HepG2 (cell line): ENCODE results near the gene XPOT. TPM values are rescaled to one million over a fixed set of nuclear protein-coding genes. Genes with fewer than 3 reads are reported as not detected.

Experiments
- FOXC1 ChIP-seq: sonication (generic); formaldehyde crosslinking; IDR thresholded peaks from 2 replicates; pipeline ENCODE4 v1.8.0; 2022; ENCODE audit warnings: mild to moderate bottlenecking, missing genetic modification reagents, borderline replicate concordance
- GATAD2A ChIP-seq: IDR thresholded peaks from 2 replicates; pipeline ENCODE4 v1.6.1; 2016
- HNRNPH1 ChIP-seq: fragments of 200-400 bp; formaldehyde crosslinking; optimal IDR thresholded peaks from 2 replicates; pipeline ENCODE3; 2017; ENCODE audit warnings: mild to moderate bottlenecking, low read depth, low read length
- KIAA2018 ChIP-seq: sonication (generic); formaldehyde crosslinking; IDR thresholded peaks from 2 replicates; pipeline ENCODE4 v1.5.0; 2020; ENCODE audit warnings: mild to moderate bottlenecking, missing genetic modification reagents, borderline replicate concordance
- MAZ ChIP-seq, 2 experiments: sonication (generic) in 1 of 2; formaldehyde crosslinking in 1 of 2; IDR thresholded peaks; 2 replicates each; pipeline versions ENCODE4 v1.5.0 to v1.6.1; 2012 to 2020; ENCODE audit warnings: low read depth in 2 of 2, mild to moderate bottlenecking in 2 of 2, borderline replicate concordance in 1 of 2, improper control_type of control experiment in 1 of 2, low read length in 1 of 2, missing genetic modification reagents in 1 of 2, moderate library complexity in 1 of 2
- MXD3 ChIP-seq: IDR thresholded peaks from 2 replicates; pipeline ENCODE4 v1.6.1; 2016; ENCODE audit warnings: mild to moderate bottlenecking, missing biosample characterization, missing genetic modification reagents
- PBX3 ChIP-seq: sonication (generic); formaldehyde crosslinking; IDR thresholded peaks from 2 replicates; pipeline ENCODE4 v1.8.1; 2023; ENCODE audit warnings: missing genetic modification reagents, inconsistent platforms, borderline replicate concordance
- PITX1 ChIP-seq: sonication (generic); formaldehyde crosslinking; IDR thresholded peaks from 2 replicates; pipeline ENCODE4 v1.5.1; 2020; ENCODE audit warnings: mild to moderate bottlenecking, missing genetic modification reagents
- RARG ChIP-seq: sonication (generic); formaldehyde crosslinking; IDR thresholded peaks from 2 replicates; pipeline ENCODE4 v1.4.0; 2020; ENCODE audit warnings: low read depth, mild to moderate bottlenecking, missing genetic modification reagents
- RORA ChIP-seq: sonication (generic); formaldehyde crosslinking; IDR thresholded peaks from 2 replicates; pipeline ENCODE4 v1.5.0; 2020; ENCODE audit warnings: mild to moderate bottlenecking, missing genetic modification reagents, moderate library complexity
- SCMH1 ChIP-seq: sonication (generic); formaldehyde crosslinking; IDR thresholded peaks from 2 replicates; pipeline ENCODE4 v1.9.0; 2021; ENCODE audit warnings: missing genetic modification reagents, mild to moderate bottlenecking, borderline replicate concordance
- SP2 ChIP-seq: sonication (generic); formaldehyde crosslinking; IDR thresholded peaks from 2 replicates; pipeline ENCODE4 v1.5.1; 2020; ENCODE audit warnings: mild to moderate bottlenecking, missing genetic modification reagents
- ZC3H13 ChIP-seq: sonication (generic); formaldehyde crosslinking; IDR thresholded peaks from 2 replicates; pipeline ENCODE4 v1.8.1; 2023; ENCODE audit warnings: mild to moderate bottlenecking, missing genetic modification reagents, moderate library complexity
- ZMYM4 ChIP-seq: sonication (generic); formaldehyde crosslinking; IDR thresholded peaks from 2 replicates; pipeline ENCODE4 v1.8.1; 2023; ENCODE audit warnings: mild to moderate bottlenecking, missing genetic modification reagents
- ZNF329 ChIP-seq: sonication (generic); formaldehyde crosslinking; IDR thresholded peaks from 2 replicates; pipeline ENCODE4 v1.9.0; 2021; ENCODE audit warnings: low read depth, mild to moderate bottlenecking, missing genetic modification reagents
- ZNF331 ChIP-seq: sonication (generic); formaldehyde crosslinking; IDR thresholded peaks from 2 replicates; pipeline ENCODE4 v1.4.0; 2020; ENCODE audit warnings: missing genetic modification reagents
- polyA plus RNA-seq, 8 experiments: library from polyadenylated mRNA; depleted of rRNA in 3 of 8; stranded (reverse) in 7 of 8; unstranded in 1 of 8; fragments of >200 nt; fragmentation: Illumina TruSeq in 4 of 8; extraction: Trizol in 4 of 8; gene quantifications; 2 replicates each; pipeline versions ENCODE4 v1.2.1 to v1.2.3, GENCODE V29; 2011 to 2016; ENCODE audit warnings: low read depth in 4 of 8, missing spikeins in 1 of 8, mixed read lengths in 1 of 8; ENCODE audit not compliant: insufficient read depth in 1 of 8
- total RNA-seq, 5 experiments: library from RNA; depleted of rRNA; stranded (reverse); fragments of >200 nt; fragmentation: Illumina TruSeq; extraction: Trizol; gene quantifications; 2 replicates each; pipeline ENCODE4 v1.2.3, GENCODE V29; 2016; ENCODE audit warnings: low read depth in 1 of 5

Gene XPOT
- total and polyA plus RNA-seq, 2 of the 13 experiments (the other 11 are each of a cell fraction or from before 2014, with no cell fraction given) = 93.8 to 102 TPM

GRCh38 chr12:64451687-64452558 is 47.7 kb downstream of the XPOT start, which contains the start of gene TBK1 (continued):
- TF ChIP-seq FOXC1 (CRISPR knock-in tag) = peak; percentile 55; the same call in 1 of the 2 replicates
- TF ChIP-seq SCMH1 (CRISPR knock-in tag) = no peak
- peak; percentile 85 for TF ChIP-seq ZMYM4 (CRISPR knock-in tag)
- TF ChIP-seq ZC3H13 (CRISPR knock-in tag) = peak; percentile 67; the same call in 1 of the 2 replicates
- peak; percentile 65 for TF ChIP-seq MXD3 (CRISPR knock-in tag)
- no peak for TF ChIP-seq KIAA2018 (CRISPR knock-in tag)
- peak; percentile 75; the same call in 1 of the 2 replicates for TF ChIP-seq PITX1 (CRISPR knock-in tag)
- peak; percentile 73; the same call in 1 of the 2 replicates for TF ChIP-seq ZNF329 (CRISPR knock-in tag)
- TF ChIP-seq RORA (CRISPR knock-in tag) = peak; percentile 17; the same call in 1 of the 2 replicates
- TF ChIP-seq PBX3 (CRISPR knock-in tag) = 0 out of 2 replicates have a peak, but pooled peaks have one; percentile 9
- no peak for TF ChIP-seq RARG
- no peak for TF ChIP-seq HNRNPH1
- 0 out of 2 replicates have a peak, but pooled peaks have one; percentile 42 for TF ChIP-seq GATAD2A (CRISPR knock-in tag)
- peak; percentile 9; the same call in 1 of the 2 replicates for TF ChIP-seq ZNF331
- TF ChIP-seq MAZ (IDR thresholded peaks at IDR 0.05; ENCODE audit: borderline replicate concordance, low read depth, low read length) = peak; percentile 35; the same call in 1 of the 2 replicates
- TF ChIP-seq MAZ (CRISPR knock-in tag; IDR thresholded peaks at IDR 0.05; ENCODE audit: low read depth) = peak; percentile 80; the same call in 1 of the 2 replicates
- 0 out of 2 replicates have a peak, but pooled peaks have one; percentile 47 for TF ChIP-seq SP2 (CRISPR knock-in tag)
